H1 (cell line): Measurements from ENCODE around the gene CD200R1L.

ENCODE experiments used
- ATF3 ChIP-seq: IDR thresholded peaks from 2 replicates; pipeline ENCODE4 v1.6.1; 2011; ENCODE audit warnings: low read depth, mild to moderate bottlenecking, low read length; ENCODE audit not compliant: insufficient read depth
- BRCA1 ChIP-seq: IDR thresholded peaks from 2 replicates; pipeline ENCODE4 v1.6.1; 2012; ENCODE audit warnings: low read depth, low read length, improper control_type of control experiment
- CTCF ChIP-seq, 3 experiments: IDR thresholded peaks; 1 replicate in 2 of 3; 2 replicates in 1 of 3; pipeline versions ENCODE4 v1.5.1 to v1.6.1; 2011; ENCODE audit warnings: low read length in 3 of 3, mild to moderate bottlenecking in 3 of 3, inconsistent platforms in 2 of 3, low read depth in 1 of 3, moderate library complexity in 1 of 3; ENCODE audit not compliant: insufficient read depth in 1 of 3; ENCODE audit errors: control extremely low read depth in 1 of 3
- KDM5A ChIP-seq: fragments of 200-600 bp; IDR thresholded peaks from 2 replicates; pipeline ENCODE4 v1.7.1; 2012; ENCODE audit warnings: mild to moderate bottlenecking, low read length, inconsistent platforms, mixed read lengths
- MAX ChIP-seq: IDR thresholded peaks from 2 replicates; pipeline ENCODE4 v1.6.1; 2012; ENCODE audit warnings: inconsistent platforms
- POLR2A ChIP-seq, 2 experiments: IDR thresholded peaks; 1 replicate in 1 of 2; 2 replicates in 1 of 2; pipeline ENCODE4 v1.6.1; 2011; ENCODE audit warnings: low read depth in 2 of 2, low read length in 2 of 2, mild to moderate bottlenecking in 2 of 2; ENCODE audit errors: control extremely low read depth in 1 of 2
- POU5F1 ChIP-seq: IDR thresholded peaks from 2 replicates; pipeline ENCODE4 v1.6.1; 2011; ENCODE audit warnings: low read depth, mild to moderate bottlenecking, low read length, moderate library complexity
- RXRA ChIP-seq: IDR thresholded peaks from 2 replicates; pipeline ENCODE4 v1.6.1; 2011; ENCODE audit warnings: low read depth, mild to moderate bottlenecking, low read length, moderate library complexity; ENCODE audit not compliant: insufficient read depth
- SAP30 ChIP-seq: fragments of 300-600 bp; sonication (generic); IDR thresholded peaks from 2 replicates; pipeline ENCODE4 v1.7.1; 2012; ENCODE audit warnings: low read length, moderate library complexity, mild to moderate bottlenecking, inconsistent platforms; ENCODE audit not compliant: insufficient read depth, insufficient replicate concordance
- SUZ12 ChIP-seq: fragments of 200-600 bp; sonication (generic); IDR thresholded peaks from 2 replicates; pipeline ENCODE4 v1.6.1; 2012; ENCODE audit warnings: mild to moderate bottlenecking, inconsistent platforms, low read length, moderate library complexity, mixed read lengths
- ZNF274 ChIP-seq: IDR thresholded peaks from 2 replicates; pipeline ENCODE4 v1.7.0; 2012; ENCODE audit warnings: low read length, borderline replicate concordance; ENCODE audit errors: extremely low read depth

- TF ChIP-seq ZNF274: no peak
- no peak for TF ChIP-seq POLR2A (IDR thresholded peaks at IDR 0.05; ENCODE audit: control extremely low read depth in 1 of 2, low read depth in 2 of 2, low read length in 2 of 2)
- TF ChIP-seq BRCA1: no peak
- no peak for TF ChIP-seq SAP30
- no peak for TF ChIP-seq ATF3
- TF ChIP-seq CTCF (IDR thresholded peaks at IDR 0.05; ENCODE audit: control extremely low read depth in 1 of 3, insufficient read depth in 1 of 3, low read depth in 1 of 3, low read length in 3 of 3): no peak
- TF ChIP-seq RXRA: no peak
- TF ChIP-seq SUZ12: no peak
- no peak for TF ChIP-seq MAX
- no peak for TF ChIP-seq POU5F1
- TF ChIP-seq KDM5A: no peak
These were observed 14.2 kb upstream of the CD200R1L start for GRCh38 chr3:112860898-112861297.
